Psoas muscle (tissue), 8 donors: Measurements from ENCODE around the gene SLC16A11. TPM values are rescaled to one million over a fixed set of nuclear protein-coding genes. Genes with fewer than 3 reads are reported as not detected.

Experiments
- ATAC-seq, 4 donors: fragments of 200-7000 bp; cut with Tn5 transposase; one replicate each; pipeline ENCODE4 v1.9.1; 2020; ENCODE audit warnings: moderate library complexity in 3 of 4, mild to moderate bottlenecking in 2 of 4
- DNase-seq, 2 donors: peaks; one replicate each; pipeline ENCODE4 v3.0.0-alpha.2; 2020
- H3K27ac ChIP-seq: fragments of 200-600 bp; one replicate; pipeline ENCODE4 v1.8.0; 2022
- H3K27me3 ChIP-seq, 3 donors: fragments of 200-600 bp in 1 of 3; one replicate each; pipeline versions ENCODE4 v1.6.1 to v1.8.0; 2013 to 2022; ENCODE audit warnings: low read length in 2 of 3, mild to moderate bottlenecking in 2 of 3, moderate library complexity in 1 of 3; ENCODE audit not compliant: insufficient read depth in 3 of 3
- H3K36me3 ChIP-seq, 2 donors: fragments of 200-600 bp in 1 of 2; one replicate each; pipeline versions ENCODE4 v1.6.1 to v1.8.0; 2013 to 2022; ENCODE audit warnings: low read depth in 1 of 2, mild to moderate bottlenecking in 1 of 2, moderate library complexity in 1 of 2; ENCODE audit not compliant: insufficient read depth in 1 of 2
- H3K4me1 ChIP-seq: fragments of 200-600 bp; one replicate; pipeline ENCODE4 v1.8.0; 2022
- H3K4me3 ChIP-seq: fragments of 200-600 bp; one replicate; pipeline ENCODE4 v1.8.0; 2022; ENCODE audit warnings: mild to moderate bottlenecking
- H3K9me3 ChIP-seq: fragments of 200-600 bp; one replicate; pipeline ENCODE4 v1.8.0; 2022
- WGBS, 3 donors: extraction: QIAGEN DNeasy Blood & Tissue Kit; methylation state at CpG; one replicate each; pipeline versions ENCODE4 v1.1.6 to v1.1.7; 2013; 5-methylcytosine and 5-hydroxymethylcytosine counted together
- intact Hi-C, 2 donors: fragments of 100-400 bp; cut with DNase I; formaldehyde crosslinking; loops; one replicate each; pipeline versions ENCODE4 v1.11.0 to v1.14.2; 2022
- polyA plus RNA-seq, 3 donors: library from polyadenylated mRNA; stranded (reverse); fragments of 200-250 nt; gene quantifications; one replicate each; pipeline ENCODE4 v1.2.3, GENCODE V29; 2013
- total RNA-seq, 4 donors: library from RNA; stranded (reverse); fragmentation: NEBNext Ultra II Directional in 2 of 4; extraction: Animal tissue kit (Norgen Biotek cat#: 25700) in 2 of 4; gene quantifications; one replicate each; pipeline versions ENCODE4 v1.2.1 to v1.2.4, GENCODE V29; 2021 to 2023
- TF ChIP-seq, protein P1 (sequence below): fragments of 200-600 bp; IDR thresholded peaks from one replicate; pipeline ENCODE4 v1.8.0; 2022; ENCODE audit warnings: antibody characterized with exemption
- donor health status: healthy with polysubstance abuse.
- donor health status: DM: no; HTN: no; CAD: no; lungs with moderate emphysema.
- donor health status: Bipolar disorder and iron deficiency.
- donor health status: healthy.
- donor health status: DM: yes; HTN: yes; CAD: no.
- donor health status: DM: no; HTN: no; CAD: no.
- donor health status: DM: no; HTN: no; CAD: no.
- donor health status: DM: yes; HTN: yes; CAD: no.

The SLC16A11 gene
- total and polyA plus RNA-seq, 7 donors, result 0.34 to 1.2 (median 0.42) TPM; not detected in 2

DNA sequence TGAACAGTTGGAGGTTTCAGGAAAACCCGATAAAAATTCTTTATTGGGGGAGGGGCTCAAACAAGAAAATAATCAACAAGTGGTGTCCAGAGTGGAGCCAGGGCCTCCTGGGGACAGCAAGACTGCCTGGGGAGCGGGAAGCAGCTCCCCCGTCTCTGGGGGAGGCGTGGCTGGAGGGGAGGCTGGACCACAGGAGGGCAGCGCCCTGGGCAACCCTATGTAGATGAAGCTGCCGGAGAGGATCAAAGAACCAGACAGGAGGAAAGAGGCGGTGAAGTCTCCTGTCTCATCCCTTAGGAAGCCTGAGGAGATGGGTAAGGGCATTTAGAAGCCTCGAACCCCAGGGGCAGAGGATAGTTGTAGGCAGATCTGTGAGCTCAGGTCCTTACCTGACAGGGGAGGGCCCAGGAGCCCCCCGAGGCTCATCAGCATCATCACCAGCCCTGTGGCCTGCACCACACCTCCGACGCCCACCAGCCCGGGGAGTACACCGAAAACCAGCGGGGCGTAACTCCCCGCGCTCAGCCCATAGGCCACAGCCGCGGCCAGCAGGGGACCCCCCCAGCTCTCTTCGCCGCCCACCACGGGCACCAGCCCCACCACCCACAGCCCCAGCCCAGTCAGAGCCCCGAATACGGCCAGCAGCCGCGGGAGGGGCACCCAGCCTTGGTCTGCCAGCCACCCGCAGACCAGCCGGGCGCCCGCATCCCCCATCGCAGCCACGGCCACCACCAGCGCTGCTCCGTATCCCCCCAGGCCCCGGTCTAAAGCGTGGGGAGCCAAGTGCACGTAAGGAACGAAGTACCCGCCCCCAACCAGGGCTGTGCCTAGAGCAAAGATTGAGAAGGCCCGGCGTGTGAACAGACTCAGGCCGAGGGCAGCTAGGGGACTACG is 2.0 kb downstream of the SLC16A11 start:
- Histone ChIP-seq H3K36me3 (no peaks in the 10 kb centered on the region), H3K27ac (no peak overlapping the region), H3K4me3 (peak overlapping the region; percentile 60), H3K9me3 (no peaks in the 10 kb centered on the region), H3K27me3 (peaks cover 0 to 29% (median 12%) of the 10 kb centered on the region in 3 donors), H3K4me1 (peaks cover 21% of the 10 kb centered on the region)
- intact Hi-C loops, result no loop called here
- TF ChIP-seq, protein P1, sequence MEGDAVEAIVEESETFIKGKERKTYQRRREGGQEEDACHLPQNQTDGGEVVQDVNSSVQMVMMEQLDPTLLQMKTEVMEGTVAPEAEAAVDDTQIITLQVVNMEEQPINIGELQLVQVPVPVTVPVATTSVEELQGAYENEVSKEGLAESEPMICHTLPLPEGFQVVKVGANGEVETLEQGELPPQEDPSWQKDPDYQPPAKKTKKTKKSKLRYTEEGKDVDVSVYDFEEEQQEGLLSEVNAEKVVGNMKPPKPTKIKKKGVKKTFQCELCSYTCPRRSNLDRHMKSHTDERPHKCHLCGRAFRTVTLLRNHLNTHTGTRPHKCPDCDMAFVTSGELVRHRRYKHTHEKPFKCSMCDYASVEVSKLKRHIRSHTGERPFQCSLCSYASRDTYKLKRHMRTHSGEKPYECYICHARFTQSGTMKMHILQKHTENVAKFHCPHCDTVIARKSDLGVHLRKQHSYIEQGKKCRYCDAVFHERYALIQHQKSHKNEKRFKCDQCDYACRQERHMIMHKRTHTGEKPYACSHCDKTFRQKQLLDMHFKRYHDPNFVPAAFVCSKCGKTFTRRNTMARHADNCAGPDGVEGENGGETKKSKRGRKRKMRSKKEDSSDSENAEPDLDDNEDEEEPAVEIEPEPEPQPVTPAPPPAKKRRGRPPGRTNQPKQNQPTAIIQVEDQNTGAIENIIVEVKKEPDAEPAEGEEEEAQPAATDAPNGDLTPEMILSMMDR, result no peak
- ATAC-seq (no peak), DNase-seq (no peak)
- 38 to 43% (median 42%) methylated on average over 35 to 43 of the region's 43 CpGs for WGBS, 3 donors

DNA sequence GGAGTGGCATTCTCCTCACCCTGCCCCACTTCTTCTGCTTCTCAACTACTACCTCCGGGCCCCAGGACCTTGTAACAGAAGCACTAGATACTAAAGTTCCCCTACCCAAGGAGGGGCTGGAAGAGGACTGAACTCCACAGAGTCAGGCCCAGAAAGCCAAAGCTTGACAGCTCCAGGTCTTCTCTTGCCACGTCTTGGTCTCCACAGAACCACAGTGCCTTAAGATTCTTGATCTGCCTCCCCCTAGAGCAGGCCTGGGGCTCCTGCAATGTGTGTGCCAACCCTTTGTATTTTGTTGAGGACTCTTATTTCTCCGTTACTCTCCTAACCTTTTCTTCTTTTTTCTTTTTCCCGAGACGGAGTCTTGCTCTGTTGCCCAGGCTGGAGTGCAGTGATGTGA is 4.1 kb downstream of the SLC16A11 start:
- ATAC-seq (no peak), DNase-seq (no peak)
- H3K4me1 ChIP-seq, result peaks cover 15% of the 10 kb centered on the region
- WGBS, 3 donors, result 91 to 95% (median 94%) methylated on average over 5 of the region's 5 CpGs
- TF ChIP-seq, protein P1, result no peak
- no peaks in the 10 kb centered on the region for H3K36me3 ChIP-seq
- no peak overlapping the region for H3K4me3 ChIP-seq
- no peaks in the 10 kb centered on the region for H3K9me3 ChIP-seq
- peaks cover 0 to 48% (median 18%) of the 10 kb centered on the region in 3 donors for H3K27me3 ChIP-seq
- H3K27ac ChIP-seq, result no peak overlapping the region
- intact Hi-C loops, result no loop called here

DNA sequence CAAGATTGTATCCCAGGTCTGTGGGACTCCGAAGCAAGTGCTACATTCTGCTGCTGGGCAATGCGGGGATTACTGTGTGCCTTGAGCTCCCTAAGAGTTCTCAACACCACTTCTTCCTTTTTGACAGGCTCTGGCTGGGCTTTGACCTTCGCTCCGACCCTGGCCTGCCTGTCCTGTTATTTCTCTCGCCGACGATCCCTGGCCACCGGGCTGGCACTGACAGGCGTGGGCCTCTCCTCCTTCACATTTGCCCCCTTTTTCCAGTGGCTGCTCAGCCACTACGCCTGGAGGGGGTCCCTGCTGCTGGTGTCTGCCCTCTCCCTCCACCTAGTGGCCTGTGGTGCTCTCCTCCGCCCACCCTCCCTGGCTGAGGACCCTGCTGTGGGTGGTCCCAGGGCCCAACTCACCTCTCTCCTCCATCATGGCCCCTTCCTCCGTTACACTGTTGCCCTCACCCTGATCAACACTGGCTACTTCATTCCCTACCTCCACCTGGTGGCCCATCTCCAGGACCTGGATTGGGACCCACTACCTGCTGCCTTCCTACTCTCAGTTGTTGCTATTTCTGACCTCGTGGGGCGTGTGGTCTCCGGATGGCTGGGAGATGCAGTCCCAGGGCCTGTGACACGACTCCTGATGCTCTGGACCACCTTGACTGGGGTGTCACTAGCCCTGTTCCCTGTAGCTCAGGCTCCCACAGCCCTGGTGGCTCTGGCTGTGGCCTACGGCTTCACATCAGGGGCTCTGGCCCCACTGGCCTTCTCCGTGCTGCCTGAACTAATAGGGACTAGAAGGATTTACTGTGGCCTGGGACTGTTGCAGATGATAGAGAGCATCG is 5.6 kb downstream of the SLC16A11 start:
- DNase-seq, result no peak
- TF ChIP-seq, protein P1, result no peak
- H3K9me3 ChIP-seq, result no peaks in the 10 kb centered on the region
- 78 to 85% (median 79%) methylated on average over 19 of the region's 19 CpGs for WGBS, 3 donors
- H3K4me3 ChIP-seq, result no peak overlapping the region
- H3K4me1 ChIP-seq, result peaks cover 11% of the 10 kb centered on the region
- no peak for ATAC-seq
- H3K27me3 ChIP-seq, result peaks cover 0 to 41% (median 14%) of the 10 kb centered on the region in 3 donors
- no peak overlapping the region for H3K27ac ChIP-seq
- H3K36me3 ChIP-seq, result no peaks in the 10 kb centered on the region
- intact Hi-C loops, result no loop called here

DNA sequence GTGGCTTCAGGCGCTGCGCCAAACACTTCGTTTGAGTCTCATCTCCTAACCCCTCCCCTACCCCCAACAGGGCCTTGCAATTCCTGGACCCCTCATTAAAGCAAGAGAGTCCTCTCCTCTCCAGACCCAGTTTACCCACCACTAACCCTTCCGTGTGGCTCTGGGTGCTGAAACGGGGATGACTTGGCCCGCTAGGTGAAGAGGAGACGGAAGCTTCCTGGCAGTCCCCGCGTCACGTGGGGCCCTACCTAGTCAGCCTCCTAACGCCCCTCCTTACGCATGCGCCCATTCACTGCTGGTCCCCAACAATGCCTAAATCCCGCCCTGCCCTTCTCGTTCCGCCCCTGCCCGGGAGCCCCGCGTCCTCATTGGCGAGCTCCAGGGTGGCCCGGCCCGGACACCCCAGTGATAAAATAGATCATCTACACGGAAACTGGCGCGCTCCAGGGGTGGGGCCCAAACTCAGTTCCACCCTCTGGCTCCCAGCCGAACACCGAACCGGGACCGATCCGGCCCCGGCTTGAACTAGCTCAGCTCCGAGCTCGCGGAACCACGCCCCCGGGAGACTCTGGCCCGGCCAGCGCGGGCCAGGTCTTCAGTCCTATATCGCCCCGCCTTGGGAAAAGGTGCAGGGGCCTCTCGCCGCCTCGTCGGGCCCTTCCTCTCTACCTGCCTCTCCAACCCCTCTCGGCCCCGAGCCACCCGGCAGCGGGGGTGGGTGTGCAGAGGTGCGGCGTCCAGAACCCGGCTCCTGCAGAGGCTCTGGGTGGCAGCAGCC is 8.1 kb downstream of the SLC16A11 start, which contains the start of gene SLC16A13:
TSS of gene SLC16A13 (plus strand) at position 425 of the 778 bp plus-strand sequence. CDS start 368 bp downstream, outside the sequence.
- Histone ChIP-seq H3K4me3 (peak within 1 kb of the TSS; percentile 70), H3K27me3 (peaks cover 0 to 22% (median 9%) of the 10 kb centered on the region in 3 donors), H3K36me3 (no peaks in the 10 kb centered on the region), H3K27ac (peak within 1 kb of the TSS; percentile 65), H3K9me3 (no peaks in the 10 kb centered on the region), H3K4me1 (peaks cover 4% of the 10 kb centered on the region)
- TF ChIP-seq, protein P1, result no peak
- DNase-seq (peak; percentile 92 to 93), ATAC-seq (peak; percentile 79 to 87 (median 85))
- 1% methylated on average over 40 to 52 of the region's 52 CpGs for WGBS, 3 donors
- intact Hi-C loops, result no loop called here
